NCI-H2171 treated with DMSO at 0.1 percent for 48 hours (cell line): ENCODE data around the gene CYP11A1.
"Not testable (repeated sequence)": the region's sequence is repeated elsewhere in the genome, so short reads cannot be mapped to it uniquely, and the experiment has no call there.

Experiments used
- DNase-seq: peaks from one replicate; lab custom pipeline; 2025; lab: John Stamatoyannopoulos, UW

The CYP11A1 gene

DNA sequence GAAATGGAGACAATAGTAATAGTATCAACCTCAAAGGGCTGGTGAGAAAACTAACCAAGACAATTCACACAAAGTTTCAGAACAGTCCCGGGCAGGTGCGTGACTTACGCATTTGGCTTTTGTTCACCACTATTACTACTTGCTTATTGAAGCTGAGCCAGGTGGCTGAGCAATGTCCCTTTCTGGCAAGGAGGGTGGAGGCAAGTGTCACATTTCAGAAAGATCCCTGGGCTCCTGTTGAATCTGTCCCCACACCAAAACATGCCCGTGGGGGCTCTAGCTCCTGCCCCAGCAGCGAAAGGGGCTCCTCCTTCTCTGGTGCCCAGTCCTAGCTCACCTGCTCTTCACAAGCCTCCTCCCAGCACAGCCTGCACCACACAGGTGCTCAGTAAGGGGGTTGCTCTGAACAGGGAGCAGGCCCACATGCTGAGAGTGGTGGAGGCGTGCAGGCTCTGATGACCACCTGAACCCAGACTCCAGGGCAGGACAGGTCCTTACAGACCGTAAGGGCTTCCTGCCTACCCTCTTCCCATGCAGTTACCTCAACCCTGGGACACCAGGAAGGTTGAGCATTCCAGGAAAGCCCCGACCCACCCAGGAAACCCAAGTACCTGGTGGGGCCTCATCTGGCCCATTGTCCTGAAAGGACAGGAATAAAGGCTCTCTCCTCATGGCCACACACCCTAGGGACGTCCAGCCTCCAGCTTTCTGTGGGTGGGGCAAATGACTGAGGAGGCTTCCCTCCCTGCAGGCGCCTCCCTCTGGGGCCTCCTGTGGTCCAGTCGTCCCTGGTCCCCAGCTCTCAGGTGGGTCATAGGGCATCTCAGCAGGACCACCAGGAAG is 33.7 kb upstream of the CYP11A1 start:
- DNase-seq = no peak

- DNase-seq = no peak
These were observed 32.9 kb upstream of the CYP11A1 start for GRCh38 chr15:74400313-74400860.

DNA sequence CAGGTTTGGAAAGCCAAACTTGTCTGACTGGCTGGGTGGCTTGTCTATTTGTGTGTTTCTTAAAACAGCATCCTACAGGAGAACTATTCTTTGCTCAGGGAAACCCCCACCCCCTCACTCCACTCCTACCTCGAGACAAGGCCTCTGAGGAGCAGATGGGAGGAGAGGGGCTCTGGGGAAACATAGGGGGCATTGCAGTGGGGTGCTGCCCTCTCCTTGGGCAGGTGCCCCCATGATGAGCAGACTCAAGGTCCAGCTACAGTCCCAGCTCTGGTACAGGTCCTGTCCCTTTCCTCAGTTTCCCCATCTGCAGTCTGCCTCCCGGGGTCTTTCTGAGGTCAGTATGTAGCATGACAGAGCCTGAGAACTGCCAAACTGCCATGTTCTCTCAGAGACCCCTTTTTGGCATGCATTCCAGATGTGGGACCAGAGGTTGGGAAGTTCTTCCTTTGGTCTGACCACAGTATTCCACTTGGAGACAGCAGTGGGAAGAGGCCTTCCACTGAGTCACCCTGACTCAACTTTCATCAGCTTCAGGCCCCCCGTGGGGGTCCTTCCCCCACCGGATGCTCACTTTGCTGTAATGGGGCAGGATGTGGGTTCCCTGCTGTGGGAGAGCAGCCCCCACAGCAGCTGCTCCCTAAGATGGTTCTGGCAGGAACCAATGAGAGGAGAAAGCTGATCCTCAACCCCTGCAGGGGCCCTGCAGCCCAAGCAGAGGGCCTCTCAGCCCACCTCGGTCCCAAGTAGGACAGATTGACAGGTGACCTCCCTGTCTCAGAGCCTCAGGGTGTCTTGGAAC is 32.3 kb upstream of the CYP11A1 start:
- no peak for DNase-seq

DNA sequence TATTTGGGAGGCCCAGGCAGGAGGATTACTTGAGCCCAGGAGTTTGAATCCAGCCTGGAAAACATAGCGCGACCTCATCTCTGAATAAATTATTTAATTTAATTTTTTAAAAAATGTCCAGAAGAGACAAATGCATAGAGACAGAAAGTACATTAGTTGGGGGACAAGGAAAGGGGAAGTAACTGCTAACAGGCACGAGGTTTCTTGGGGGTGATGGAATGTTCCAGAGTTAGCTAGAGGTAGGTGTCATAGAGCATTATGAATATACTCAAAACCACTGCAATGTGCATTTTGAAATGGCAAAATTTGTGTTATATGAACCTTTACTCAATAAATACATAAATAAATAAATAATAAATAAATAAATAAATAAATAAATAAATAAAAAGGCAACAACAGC is 31.7 kb upstream of the CYP11A1 start:
- DNase-seq = no peak

GRCh38 chr15:74398183-74398582 is 30.7 kb upstream of the CYP11A1 start:
- DNase-seq = no peak

GRCh38 chr15:74397239-74398068 is 30.0 kb upstream of the CYP11A1 start:
- DNase-seq = no peak

DNA sequence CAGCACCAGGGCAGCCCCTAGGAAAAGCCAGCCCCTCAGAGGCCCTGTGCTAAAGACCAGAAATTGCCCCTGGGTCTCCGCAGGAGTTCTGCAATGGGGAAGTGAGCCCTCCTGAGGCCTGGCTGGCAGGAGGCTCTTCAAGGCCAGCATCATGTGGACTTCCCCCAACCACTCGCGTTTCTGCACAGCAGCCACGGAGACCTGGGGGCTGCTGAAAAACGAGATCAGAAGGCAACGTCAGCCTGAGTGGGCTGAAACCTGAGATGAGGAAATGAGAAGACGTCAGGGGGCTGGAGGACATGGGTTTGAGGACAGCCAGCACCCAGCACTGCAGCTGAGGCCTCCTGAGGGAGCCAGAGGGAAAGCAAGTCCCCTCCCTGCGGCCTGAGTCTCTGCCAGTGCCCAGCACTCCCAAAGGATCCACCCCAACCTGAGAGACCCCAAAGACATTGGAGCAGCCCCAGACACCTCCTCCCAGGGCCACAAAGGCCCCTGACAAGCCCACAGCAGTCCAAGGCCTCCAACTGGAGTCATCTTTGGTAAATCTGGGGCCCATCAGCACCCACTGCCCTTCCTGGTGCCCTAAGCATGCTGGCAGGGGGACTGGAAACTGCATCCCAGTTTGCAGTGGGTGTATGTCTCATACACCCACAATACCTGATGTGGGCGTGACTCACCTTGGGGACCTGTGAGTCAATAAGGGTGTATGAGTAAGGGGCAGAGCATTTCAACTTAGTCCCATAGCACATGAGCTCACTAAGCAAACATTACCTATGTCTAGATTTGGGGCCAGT is 29.2 kb upstream of the CYP11A1 start:
- no peak for DNase-seq

DNA sequence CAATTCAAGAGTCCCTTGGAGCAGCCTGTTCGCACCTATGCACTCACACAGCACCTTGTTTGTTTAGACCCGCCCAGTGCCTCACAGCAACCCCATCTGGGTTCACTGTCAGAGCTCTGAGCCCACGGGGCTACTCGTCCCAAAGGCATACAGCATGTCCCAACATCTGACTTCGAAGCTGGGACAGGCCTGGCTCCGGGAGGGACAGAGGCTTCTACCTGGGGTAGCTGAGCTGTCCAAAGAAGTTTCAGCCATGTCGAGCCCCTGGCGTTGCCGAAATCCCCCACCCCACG is 28.6 kb upstream of the CYP11A1 start:
- no peak for DNase-seq

DNA sequence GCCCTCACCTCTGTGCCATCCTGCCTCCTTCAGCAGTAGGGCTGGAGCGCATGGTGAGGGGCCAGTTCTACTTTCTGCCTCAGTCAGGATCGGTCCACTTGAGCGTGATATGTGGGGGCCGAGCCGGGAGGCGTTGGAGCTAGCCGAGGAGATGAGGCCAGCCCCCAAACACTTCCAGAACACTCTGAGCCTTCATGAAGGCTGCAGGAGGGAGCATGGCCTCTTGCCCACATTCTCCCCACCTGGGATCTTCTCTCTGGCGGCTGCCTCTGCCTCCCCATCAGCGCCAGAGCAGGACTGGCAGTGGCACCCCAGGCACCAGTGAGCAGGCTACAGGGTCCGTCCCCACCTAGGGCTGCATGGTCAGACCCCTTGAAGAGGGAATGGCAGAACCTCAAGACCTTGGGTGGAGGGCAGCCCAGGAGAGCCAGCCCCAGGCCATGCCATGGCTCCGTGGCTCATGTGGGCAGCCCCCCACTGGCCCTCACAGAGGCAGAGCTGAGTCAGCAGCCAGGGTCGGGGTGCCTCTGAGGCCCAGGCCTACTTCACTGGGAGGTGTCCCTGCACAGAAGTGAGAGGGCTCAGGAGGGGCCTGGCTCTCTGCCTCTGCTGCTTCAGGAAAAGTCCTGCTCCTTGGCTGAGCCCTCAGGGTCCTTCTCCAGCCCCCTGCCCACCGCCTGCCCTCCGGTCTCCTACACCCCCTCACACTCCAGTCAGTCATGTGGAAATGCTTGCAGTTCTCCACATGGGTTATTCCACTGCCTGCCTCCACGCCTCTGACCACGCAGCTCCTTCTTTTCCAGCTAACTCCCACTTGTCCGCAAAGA is 28.1 kb upstream of the CYP11A1 start:
- DNase-seq = no peak

GRCh38 chr15:74394090-74394846 is 26.8 kb upstream of the CYP11A1 start:
- no peak for DNase-seq

GRCh38 chr15:74393423-74393822 is 26.0 kb upstream of the CYP11A1 start:
- no peak for DNase-seq

GRCh38 chr15:74392902-74393301 is 25.5 kb upstream of the CYP11A1 start:
- no peak for DNase-seq

- no peak for DNase-seq
These were observed 25.0 kb upstream of the CYP11A1 start for GRCh38 chr15:74392451-74392830.

DNA sequence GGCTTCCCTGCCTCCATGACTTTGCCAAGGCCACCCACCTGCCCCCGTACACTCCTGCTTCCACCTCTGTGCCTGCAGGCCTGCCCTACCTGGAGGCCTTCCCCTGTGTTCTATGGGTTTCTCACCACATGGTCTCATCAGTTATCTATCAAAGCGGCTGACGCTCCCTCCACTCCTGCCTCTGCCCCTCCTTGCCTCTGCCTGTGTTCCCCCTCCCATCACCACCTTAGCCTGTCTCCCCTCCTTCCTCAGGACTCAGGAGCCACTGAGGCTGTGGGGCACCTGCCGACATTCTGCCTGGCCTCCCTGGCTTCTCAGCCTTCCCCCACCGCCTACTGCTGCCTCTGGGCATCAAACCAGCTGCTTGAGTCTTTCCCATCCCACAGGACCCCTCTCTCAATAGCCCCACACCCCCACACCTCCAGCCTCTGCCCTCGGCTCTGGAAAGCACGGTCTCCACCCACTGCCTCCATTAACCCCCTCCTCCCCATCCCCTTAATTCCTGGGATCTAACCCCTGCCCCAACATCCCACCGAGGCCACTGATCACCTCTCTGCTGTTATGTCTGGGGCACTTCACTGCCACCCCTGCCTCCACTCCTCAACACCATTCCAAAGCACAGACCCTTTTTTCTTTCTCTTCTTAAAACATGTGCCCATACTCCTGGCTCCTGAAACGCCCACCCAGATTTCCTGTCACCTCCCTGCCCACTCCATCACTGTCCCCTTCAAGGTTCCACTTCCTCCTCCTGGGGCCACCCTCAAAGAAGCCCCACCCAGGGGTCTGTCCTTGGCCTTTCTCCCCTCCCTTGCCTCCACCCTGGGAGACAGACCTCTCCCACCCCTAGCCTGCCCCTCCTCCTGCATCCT is 24.4 kb upstream of the CYP11A1 start:
- no peak for DNase-seq

- no peak for DNase-seq
These were observed 23.3 kb upstream of the CYP11A1 start for GRCh38 chr15:74390647-74391288.

GRCh38 chr15:74390049-74390646 is 22.7 kb upstream of the CYP11A1 start:
- not testable (repeated sequence) for DNase-seq

- no peak for DNase-seq
These were observed 22.0 kb upstream of the CYP11A1 start for GRCh38 chr15:74389241-74390048.
